ENCODE data around the gene NELFB. TPM values are rescaled to one million over a fixed set of nuclear protein-coding genes. Genes with fewer than 3 reads are reported as not detected.

The NELFB gene
- total and polyA plus RNA-seq, 2 of the 4 experiments (the other 2 are of a cell fraction): 36.9 to 66.0 TPM

DNA sequence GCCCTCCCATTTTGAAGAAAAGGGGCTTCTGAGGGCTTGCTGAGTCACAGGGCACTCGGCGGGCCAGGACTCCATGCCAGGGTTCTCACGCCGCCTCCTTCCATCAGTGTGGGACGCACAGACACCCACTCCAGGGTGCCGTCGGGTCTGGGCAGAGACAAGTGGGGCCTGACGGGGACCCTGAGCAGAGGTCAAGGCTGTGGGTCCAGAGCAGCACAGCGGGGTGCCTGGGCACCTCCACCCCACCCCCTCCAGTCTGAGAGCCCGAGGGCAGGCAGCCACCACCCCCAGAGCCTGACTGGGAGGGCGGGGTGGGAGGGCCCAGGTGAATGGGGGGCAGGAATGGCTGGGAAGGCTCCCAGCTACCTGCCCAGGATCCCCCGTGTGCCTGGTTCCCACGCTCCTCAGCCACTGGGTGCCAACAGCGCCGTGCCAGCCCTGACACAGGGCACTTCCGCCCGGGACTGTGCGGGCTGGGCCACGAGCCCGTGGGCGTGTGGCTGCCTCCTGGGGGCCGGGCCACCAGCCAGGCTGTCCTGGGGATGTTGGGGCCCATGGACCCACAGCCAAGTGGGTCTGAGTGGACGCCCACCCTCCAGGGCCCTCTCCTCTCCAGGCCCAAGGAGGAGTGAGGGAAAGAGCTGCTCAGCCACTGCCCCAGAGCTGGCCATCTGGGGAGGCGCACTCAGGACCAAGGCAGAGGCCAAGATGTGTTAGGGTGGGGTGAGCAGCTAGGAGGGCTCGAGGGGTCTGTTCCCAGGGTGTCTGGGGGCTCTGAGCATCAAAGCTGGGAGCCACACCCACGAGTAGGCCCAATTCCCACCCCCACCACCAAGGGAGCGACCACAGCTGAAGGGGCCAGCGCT lies 57.1 kb downstream of the NELFB start:
- intact Hi-C loops (cut with micrococcal nuclease) (no loop called here), in situ Hi-C loops (cut with MboI; ENCODE audit: low sequenced_read_pairs) (no loop called here), dilution Hi-C loops (cut with HindIII; ENCODE audit: low sequenced_read_pairs, unreplicated experiment) (no loop called here)
- Histone ChIP-seq H3K27ac (ENCODE audit: insufficient read depth, low read length) (no peak overlapping the region), H3K36me3 (ENCODE audit: control insufficient read depth, insufficient read depth, low read length) (no peaks in the 10 kb centered on the region), H3K79me1 (ENCODE audit: low read depth in 1 of 2, low read length in 2 of 2) (no peaks in the 10 kb centered on the region), H3K27me3 (ENCODE audit: control insufficient read depth, insufficient read depth, low read length) (peaks cover 1% of the 10 kb centered on the region; the same call in 1 of the 2 replicates), H3K9me1 (ENCODE audit: insufficient read depth, low read length) (no peaks in the 10 kb centered on the region), H4K20me1 (ENCODE audit: insufficient read depth, low read length) (no peaks in the 10 kb centered on the region), H3K9me3 (ENCODE audit: control insufficient read depth, insufficient read depth, low read length) (no peaks in the 10 kb centered on the region), H2BK5ac (ENCODE audit: low read depth, low read length, poor library complexity, severe bottlenecking) (no peak overlapping the region), H4K5ac (ENCODE audit: low read depth, low read length) (no peak overlapping the region), H2BK20ac (ENCODE audit: low read depth, low read length) (no peak overlapping the region), H3K4me3 (ENCODE audit: insufficient read depth, low read depth, low read length) (no peak overlapping the region), H3K4me1 (ENCODE audit: control insufficient read depth, insufficient read depth, low read length) (0 out of 2 replicates have a peak, but pooled peaks cover 2% of the 10 kb centered on the region), H2BK120ac (ENCODE audit: low read depth, low read length) (no peak overlapping the region), H2AFZ (replicated peaks; ENCODE audit: low read length, poor library complexity) (no peak overlapping the region), H3K18ac (ENCODE audit: low read depth, low read length) (no peak overlapping the region), H2AK9ac (replicated peaks; ENCODE audit: low read depth, low read length, poor library complexity) (peak overlapping the region; percentile 78), H3K9ac (ENCODE audit: low read depth, low read length) (no peak overlapping the region), H4K91ac (ENCODE audit: insufficient read depth, low read depth, low read length) (no peak overlapping the region), H3K4me2 (ENCODE audit: low read depth, low read length) (no peak overlapping the region), H3K4ac (ENCODE audit: low read depth, low read length) (no peak overlapping the region), H3K14ac (replicated peaks; ENCODE audit: low read depth, low read length) (no peak overlapping the region), H3K56ac (ENCODE audit: extremely low read depth, insufficient read depth, low read length) (no peak overlapping the region), H3K23ac (ENCODE audit: low read depth, low read length) (no peak overlapping the region), H2BK15ac (ENCODE audit: low read depth, low read length) (no peak overlapping the region), H2AK5ac (ENCODE audit: low read depth, low read length) (no peak overlapping the region), H4K8ac (ENCODE audit: low read depth in 2 of 2, low read length in 2 of 2) (no peak overlapping the region)
- POLR2A ChIA-PET (ENCODE audit: unreplicated experiment): no interaction called here
- CTCF ChIA-PET: interaction anchor here (1.2 kb wide), 1 partner anchor 10 kb away, joined by 4 read pairs; the partner anchor contains the start of gene NRARP
- TF ChIP-seq MXI1 (IDR thresholded peaks at IDR 0.05; ENCODE audit: borderline replicate concordance, low read depth, low read length) (no peak), NFE2L2 (IDR thresholded peaks at IDR 0.05; ENCODE audit: low read depth, low read length) (no peak), MAFK (IDR thresholded peaks at IDR 0.05; ENCODE audit: low read depth, low read length) (no peak), SMC3 (IDR thresholded peaks at IDR 0.05; ENCODE audit: low read depth, low read length) (no peak), RFX5 (IDR thresholded peaks at IDR 0.05; ENCODE audit: low read depth, low read length) (no peak), MAZ (IDR thresholded peaks at IDR 0.05; ENCODE audit: borderline replicate concordance, low read depth, low read length) (no peak), CEBPB (IDR thresholded peaks at IDR 0.05; ENCODE audit: low read depth, low read length) (no peak), POLR2A (IDR thresholded peaks at IDR 0.05; ENCODE audit: low read depth, low read length) (no peak)
- TF ChIP-seq, protein P1, sequence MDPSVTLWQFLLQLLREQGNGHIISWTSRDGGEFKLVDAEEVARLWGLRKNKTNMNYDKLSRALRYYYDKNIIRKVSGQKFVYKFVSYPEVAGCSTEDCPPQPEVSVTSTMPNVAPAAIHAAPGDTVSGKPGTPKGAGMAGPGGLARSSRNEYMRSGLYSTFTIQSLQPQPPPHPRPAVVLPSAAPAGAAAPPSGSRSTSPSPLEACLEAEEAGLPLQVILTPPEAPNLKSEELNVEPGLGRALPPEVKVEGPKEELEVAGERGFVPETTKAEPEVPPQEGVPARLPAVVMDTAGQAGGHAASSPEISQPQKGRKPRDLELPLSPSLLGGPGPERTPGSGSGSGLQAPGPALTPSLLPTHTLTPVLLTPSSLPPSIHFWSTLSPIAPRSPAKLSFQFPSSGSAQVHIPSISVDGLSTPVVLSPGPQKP (IDR thresholded peaks at IDR 0.05; ENCODE audit: borderline replicate concordance, low read depth, low read length): no peak
- TF ChIP-seq, protein P2, sequence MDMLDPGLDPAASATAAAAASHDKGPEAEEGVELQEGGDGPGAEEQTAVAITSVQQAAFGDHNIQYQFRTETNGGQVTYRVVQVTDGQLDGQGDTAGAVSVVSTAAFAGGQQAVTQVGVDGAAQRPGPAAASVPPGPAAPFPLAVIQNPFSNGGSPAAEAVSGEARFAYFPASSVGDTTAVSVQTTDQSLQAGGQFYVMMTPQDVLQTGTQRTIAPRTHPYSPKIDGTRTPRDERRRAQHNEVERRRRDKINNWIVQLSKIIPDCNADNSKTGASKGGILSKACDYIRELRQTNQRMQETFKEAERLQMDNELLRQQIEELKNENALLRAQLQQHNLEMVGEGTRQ (IDR thresholded peaks at IDR 0.05; ENCODE audit: low read depth, low read length): no peak
- DNase-seq (no peak), ATAC-seq (ENCODE audit: low read depth) (no peak)
- no TSS peak for BruUV-seq (replicated peaks)
- 92% methylated on average over 9 of the region's 28 CpGs; no CpG with 5 or more reads in 1 of the 2 experiments for WGBS, 2 experiments (ENCODE audit: extremely low coverage in 2 of 2, insufficient read length in 1 of 2)

All from IMR-90 (cell line).